GM12891 (cell line): ENCODE measurements around the gene KIT.

Experiments
- PAX5 ChIP-seq: IDR thresholded peaks from 2 replicates; pipeline ENCODE4 v1.6.1; 2011; ENCODE audit warnings: low read length, moderate library complexity, mild to moderate bottlenecking; ENCODE audit not compliant: insufficient read depth, severe bottlenecking
- POLR2A ChIP-seq: IDR thresholded peaks from 2 replicates; pipeline ENCODE4 v1.6.1; 2011; ENCODE audit warnings: low read depth, low read length, control low read depth
- POLR2AphosphoS5 ChIP-seq: IDR thresholded peaks from 2 replicates; pipeline ENCODE4 v1.6.1; 2011; ENCODE audit warnings: low read depth, low read length, control low read depth
- POU2F2 ChIP-seq: IDR thresholded peaks from 2 replicates; pipeline ENCODE4 v1.6.1; 2011; ENCODE audit warnings: low read depth, mild to moderate bottlenecking, control low read depth, low read length, moderate library complexity
- SPI1 ChIP-seq: IDR thresholded peaks from 2 replicates; pipeline ENCODE4 v1.6.1; 2011; ENCODE audit warnings: low read depth, low read length, control low read depth
- TAF1 ChIP-seq: IDR thresholded peaks from 2 replicates; pipeline ENCODE4 v1.6.1; 2011; ENCODE audit warnings: low read depth, low read length, control low read depth

GRCh38 chr4:54626113-54626512 is 31.6 kb upstream of the KIT start:
- TF ChIP-seq POLR2A (no peak), TAF1 (no peak), POLR2AphosphoS5 (no peak), SPI1 (no peak), POU2F2 (no peak), PAX5 (no peak)
